Activated naive CD4-positive, alpha-beta T cell treated with anti-CD3 and anti-CD28 coated beads, Interleukin-2, amount 50 U/mL, for 72 hours (primary cell): ENCODE data around the gene CUEDC1. TPM values are rescaled to one million over a fixed set of nuclear protein-coding genes. Genes with fewer than 3 reads are reported as not detected.

Experiments
- ATAC-seq, 2 donors: fragments of 150-1000 bp; cut with Tn5 transposase; 2 replicates each; pipeline ENCODE4 v1.10.0; 2021; ENCODE audit warnings: mild to moderate bottlenecking in 2 of 2, moderate library complexity in 2 of 2
- DNase-seq, 2 donors: peaks; one replicate each; pipeline ENCODE4 v3.0.0; 2021 to 2022; ENCODE audit warnings: low spot score in 2 of 2
- H3K27ac Mint-ChIP-seq, 2 donors: one replicate each; pipeline ENCODE4 v1.8.0; 2022; ENCODE audit warnings: mild to moderate bottlenecking in 2 of 2, mixed read lengths in 2 of 2
- H3K36me3 Mint-ChIP-seq, 2 donors: one replicate each; pipeline ENCODE4 v1.8.0; 2022; ENCODE audit warnings: mixed read lengths in 2 of 2
- H3K9me3 Mint-ChIP-seq, 2 donors: one replicate each; pipeline ENCODE4 v1.8.0; 2022; ENCODE audit warnings: mixed read lengths in 2 of 2
- total RNA-seq, 2 donors: library from RNA; stranded (reverse); gene quantifications; one replicate each; pipeline ENCODE4 v1.2.3, GENCODE V29; 2022

The CUEDC1 gene
- total RNA-seq, 2 donors from 2014 or later = 0.84 TPM; not detected in 1

DNA sequence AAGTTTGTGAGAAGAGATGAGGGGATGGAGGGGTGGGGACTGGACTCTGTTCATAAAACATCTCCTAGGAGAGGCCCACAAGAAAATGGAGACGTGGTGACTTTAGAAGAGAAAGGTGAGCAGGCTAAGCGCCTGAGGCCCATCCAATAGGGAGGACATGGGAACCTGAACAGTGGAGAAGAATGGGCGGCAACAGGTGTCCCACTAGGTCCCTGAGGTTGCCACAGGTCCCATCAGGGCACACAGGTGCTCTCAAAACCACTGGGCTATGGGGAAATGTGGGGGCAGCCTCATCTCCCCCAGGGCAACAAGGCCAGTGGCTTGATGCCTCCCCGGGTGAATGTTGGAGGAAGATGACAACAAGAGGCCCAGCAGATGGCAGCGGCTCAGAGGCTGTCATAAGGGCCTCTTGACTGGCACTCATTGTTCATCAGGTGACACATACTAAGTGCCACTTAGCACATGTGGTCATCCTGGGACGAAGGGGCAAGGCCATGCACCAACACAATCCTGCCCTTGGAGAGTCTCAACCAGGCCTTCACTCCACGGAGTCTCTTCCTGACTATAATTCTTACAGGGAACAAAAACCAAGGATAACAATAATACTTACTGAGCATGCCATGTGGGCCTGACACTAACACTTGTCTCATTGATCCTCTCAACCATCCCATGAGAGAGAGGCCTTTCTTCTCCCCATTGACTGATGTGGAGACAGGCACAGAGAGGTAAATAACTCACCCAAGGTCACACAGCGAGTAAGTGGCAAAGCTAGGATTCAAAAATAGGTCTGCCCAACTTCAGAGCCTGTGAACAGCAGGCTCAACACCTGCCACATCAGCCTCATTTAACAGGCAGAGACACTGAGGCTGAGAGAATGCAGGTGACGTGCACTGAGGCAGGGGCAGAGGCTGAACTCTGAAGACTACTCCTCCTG is 38.0 kb downstream of the CUEDC1 start:
- H3K27ac Mint-ChIP-seq = peak overlapping the region in 1 of 2 donors; percentile 9
- no peaks in the 10 kb centered on the region for H3K36me3 Mint-ChIP-seq
- DNase-seq (no peak), ATAC-seq (peak; percentile 52 to 67)
- H3K9me3 Mint-ChIP-seq = no peaks in the 10 kb centered on the region

DNA sequence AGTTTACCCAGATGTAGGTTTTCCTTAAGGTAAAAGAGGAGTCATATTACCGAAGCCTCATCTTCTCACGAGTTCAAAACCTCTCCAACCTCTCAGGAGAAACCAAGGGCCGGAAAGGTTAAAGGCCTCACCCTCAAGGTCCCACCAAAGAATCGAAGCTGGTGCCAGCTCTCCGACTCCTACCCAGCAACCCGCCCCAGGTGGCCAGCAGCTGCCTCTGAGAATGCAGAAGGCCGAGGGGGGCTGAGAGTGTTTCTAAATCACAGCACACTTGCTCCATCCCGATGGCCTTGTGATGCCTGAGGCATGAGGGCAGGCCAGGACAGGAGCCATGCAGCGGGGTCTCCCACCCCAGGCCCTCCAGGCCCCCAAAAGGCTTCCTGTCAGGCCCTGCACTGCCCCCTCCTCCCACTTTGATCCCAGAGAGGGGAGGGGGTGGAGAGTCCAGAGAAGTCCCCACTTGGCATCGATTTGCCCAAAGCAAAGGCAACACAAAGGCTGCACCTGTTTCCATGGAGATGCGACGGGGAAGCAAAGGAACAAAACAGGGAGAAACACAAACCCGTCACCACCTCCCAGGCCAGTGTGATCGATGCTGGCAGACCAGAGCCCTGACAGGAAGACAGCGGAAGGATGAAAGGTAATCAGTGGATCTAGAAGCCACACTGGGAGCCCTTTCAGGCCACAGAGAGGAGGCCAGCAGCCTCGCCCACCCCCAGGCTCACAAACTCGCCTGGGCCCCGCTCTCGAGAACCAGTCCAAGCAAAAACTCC is 39.0 kb downstream of the CUEDC1 start:
- peak overlapping the region; percentile 9 to 11 for H3K27ac Mint-ChIP-seq
- DNase-seq (no peak), ATAC-seq (no peak)
- H3K9me3 Mint-ChIP-seq = no peaks in the 10 kb centered on the region
- H3K36me3 Mint-ChIP-seq = no peaks in the 10 kb centered on the region

DNA sequence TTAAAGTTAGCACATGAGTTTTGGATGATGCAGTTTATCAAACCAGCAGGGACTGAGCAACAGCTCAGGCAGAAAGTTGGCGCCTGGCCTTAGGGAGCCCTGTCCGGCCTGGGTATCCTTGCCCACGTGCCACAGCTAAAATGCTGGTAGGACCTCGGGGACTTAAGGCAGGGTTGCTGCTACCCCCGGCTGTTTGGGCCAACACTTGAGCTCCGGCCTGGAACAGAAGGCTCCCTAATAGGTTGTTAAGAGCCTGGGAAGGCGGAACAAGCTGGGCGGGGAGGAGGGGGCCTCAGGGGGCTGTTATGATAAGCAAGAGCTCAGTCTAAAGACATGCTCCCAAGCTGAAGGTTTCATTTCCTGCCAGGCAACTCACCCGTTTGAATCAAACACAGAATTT is 39.7 kb downstream of the CUEDC1 start:
- ATAC-seq (no peak), DNase-seq (no peak)
- H3K9me3 Mint-ChIP-seq = no peaks in the 10 kb centered on the region
- no peak overlapping the region for H3K27ac Mint-ChIP-seq
- no peaks in the 10 kb centered on the region for H3K36me3 Mint-ChIP-seq

DNA sequence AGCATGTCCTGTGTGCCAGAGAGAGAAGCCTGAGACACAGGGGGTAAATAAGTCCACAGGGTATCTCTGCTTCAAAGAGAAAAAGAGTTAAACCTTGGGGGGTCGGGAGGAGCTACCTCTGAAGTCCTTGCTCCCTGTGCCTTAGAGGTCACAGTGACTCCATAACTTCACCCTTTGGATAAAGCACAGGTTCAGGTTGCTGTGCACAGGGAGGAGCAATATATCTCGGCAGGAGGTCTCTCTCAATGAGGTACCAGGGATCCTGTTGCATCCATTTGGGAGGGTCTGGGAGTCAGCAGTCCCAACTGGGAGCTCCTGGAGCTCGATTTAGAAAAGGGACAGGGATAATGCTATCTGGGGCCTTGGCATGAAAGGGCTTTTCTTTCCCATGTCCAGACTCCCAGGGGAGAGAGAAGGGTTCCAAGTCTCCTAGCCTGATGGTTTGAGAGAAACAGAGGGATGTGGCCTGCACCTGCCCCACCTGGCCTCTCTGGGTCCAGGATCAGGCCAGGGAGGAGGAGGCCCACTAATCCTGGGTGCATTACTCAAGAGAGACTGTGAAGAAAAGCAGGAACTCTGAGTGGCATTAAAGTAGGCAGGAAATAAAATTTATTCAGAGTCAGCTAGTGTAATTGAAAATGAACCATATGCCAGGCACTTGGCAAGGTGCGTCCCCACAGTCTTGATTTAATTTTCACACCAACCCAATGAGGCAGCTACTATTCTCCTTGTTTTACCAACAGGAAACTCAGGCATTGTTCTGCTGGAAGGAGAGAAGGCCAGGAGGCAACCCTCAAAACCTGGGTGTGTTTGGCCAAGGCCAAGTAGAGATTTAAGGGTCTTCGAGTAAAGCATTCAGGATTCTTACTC is 40.7 kb downstream of the CUEDC1 start:
- H3K36me3 Mint-ChIP-seq = no peaks in the 10 kb centered on the region
- no peaks in the 10 kb centered on the region for H3K9me3 Mint-ChIP-seq
- peak overlapping the region in 1 of 2 donors; percentile 46 for H3K27ac Mint-ChIP-seq
- ATAC-seq (no peak), DNase-seq (no peak)

DNA sequence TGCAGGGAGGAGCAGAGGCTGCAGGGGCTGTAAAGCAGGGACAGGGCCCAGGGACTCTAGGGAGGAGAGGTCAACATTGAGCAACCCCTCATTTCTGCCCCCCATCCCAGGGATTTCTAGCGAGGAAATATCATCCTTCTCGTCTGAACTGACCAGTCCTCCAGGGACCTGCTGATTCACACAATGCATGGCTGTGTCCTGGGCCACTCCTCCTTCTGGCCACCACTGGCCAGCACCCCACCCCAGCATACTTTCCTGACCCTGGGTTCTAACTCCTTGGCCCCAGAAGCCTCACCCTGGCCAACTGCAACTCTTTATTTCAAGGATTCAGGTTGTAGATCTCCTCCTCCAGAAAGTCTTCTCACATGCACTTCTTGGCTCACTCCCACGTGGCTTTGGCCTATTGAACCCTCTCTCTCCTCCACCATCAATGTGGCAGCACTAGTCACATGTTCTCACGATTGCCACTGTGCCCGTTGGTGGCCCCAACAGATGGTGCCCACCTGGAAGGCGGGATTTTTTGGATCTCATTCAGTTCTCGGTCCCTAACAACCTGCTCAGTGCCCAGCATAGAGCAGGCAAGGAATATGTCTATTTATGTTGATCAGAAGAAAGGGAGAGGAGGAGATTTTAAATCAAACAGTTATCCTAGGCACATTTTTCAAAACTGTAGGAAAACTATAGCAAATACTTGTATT is 41.5 kb downstream of the CUEDC1 start:
- no peaks in the 10 kb centered on the region for H3K36me3 Mint-ChIP-seq
- H3K9me3 Mint-ChIP-seq = no peaks in the 10 kb centered on the region
- ATAC-seq = no peak
- H3K27ac Mint-ChIP-seq = no peak overlapping the region
- no peak for DNase-seq

DNA sequence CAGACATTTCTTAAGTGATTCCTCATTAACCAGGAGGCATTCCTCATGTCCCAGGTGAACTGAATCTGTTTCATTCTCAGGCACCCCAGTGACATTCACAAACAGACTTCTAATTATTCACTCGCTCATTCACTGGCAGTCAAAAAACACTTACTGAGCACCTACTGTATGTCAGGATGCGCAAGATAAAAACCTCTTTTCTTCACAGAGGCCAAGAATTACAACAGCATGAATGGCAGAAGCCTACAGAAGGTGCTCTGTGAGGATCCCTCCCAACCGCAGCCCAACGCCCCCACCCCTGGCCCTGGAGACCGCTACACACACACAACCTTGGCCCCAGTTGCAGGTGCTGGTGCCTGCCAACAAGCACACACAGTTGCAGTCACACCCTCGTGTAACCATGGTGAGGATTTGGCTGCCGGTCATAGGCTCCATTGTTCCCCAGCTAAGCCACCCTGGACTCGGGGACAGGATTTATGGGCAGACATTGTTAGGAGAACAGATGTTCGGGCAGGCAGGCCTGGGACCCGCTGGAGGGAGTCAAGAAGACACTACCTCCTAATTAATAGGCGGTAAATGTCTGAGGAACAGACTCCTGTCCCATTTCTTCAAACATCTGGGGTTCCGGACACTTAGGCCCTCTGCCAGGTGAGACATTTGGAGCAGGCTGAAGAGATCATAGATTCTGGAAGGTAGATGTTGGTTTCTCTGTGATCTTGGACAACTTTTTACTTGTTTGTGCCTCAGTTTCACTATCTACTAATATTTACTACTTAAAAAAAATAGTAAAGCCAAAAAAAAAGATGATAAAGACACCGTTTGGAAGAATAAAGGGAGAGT is 43.2 kb downstream of the CUEDC1 start:
- H3K36me3 Mint-ChIP-seq = no peaks in the 10 kb centered on the region
- ATAC-seq = no peak
- H3K27ac Mint-ChIP-seq = peak overlapping the region in 1 of 2 donors; percentile 36
- H3K9me3 Mint-ChIP-seq = no peaks in the 10 kb centered on the region
- no peak for DNase-seq

DNA sequence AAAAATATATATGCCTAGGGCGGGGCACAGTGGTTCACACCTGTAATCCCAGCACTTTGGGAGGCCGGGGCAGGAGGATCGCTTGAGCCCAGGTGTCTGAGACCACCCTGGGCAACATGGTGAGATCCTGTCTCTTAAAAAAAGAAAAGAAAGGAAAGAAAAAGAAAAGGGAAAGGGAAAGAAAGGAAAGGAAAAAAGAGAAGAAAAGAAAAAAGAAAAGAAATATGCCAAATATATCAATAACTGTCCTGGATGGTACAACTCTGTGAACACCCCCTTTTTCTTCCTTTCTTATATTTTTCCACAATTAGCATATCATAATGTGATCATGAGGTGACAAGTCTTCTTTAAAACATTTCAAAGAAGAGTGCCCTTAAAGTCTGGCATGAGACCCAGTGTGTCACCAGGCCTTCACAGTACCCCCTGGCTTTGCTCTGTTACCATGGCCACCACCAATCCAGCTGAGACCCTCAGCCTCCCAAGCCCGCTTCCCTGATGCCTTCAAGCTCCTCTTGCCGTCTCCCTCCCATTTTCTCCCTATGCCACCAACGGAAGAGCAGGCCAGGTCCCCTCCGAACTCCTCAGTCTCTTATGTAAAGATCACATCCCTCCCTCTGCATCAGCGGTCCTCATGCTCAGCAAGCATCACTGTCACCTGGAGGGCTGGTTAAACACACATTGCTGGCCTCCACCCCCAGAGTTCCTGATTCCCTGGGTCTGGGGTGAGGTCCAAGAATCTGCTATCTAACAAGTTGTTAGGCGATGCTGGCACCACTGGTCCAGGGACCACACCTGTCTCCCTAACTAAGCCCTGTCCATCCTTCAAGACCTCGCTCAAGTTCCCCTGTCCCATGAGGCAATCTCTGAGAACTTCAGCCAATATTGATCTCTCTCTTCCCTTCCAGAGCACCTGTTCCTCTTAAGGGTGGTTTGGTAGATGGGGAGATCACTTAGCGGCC is 44.5 kb downstream of the CUEDC1 start:
- no peak for DNase-seq
- Mint-ChIP-seq H3K36me3 (no peaks in the 10 kb centered on the region), H3K9me3 (no peaks in the 10 kb centered on the region), H3K27ac (no peak overlapping the region)
- no peak for ATAC-seq

DNA sequence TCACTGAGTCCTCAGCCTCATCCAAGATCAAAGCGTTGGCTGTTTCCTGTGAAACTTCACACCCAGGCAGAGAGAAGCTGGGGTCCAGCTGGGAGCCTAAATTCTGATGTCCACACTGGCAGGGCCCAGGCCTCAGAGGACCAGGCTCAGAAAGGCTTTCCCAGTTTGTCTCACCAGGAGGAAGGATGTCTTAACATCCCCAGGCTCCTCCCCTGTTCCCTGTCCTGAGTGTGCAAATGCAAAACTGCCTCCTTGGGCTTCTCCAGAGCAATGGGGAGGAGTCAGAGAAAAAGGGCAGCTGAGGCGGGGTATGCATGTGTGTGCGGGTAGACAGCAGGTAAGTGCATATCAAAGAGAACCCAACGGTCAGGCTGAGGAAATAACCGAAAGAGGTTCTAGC is 45.7 kb downstream of the CUEDC1 start:
- DNase-seq (no peak), ATAC-seq (no peak)
- no peak overlapping the region for H3K27ac Mint-ChIP-seq
- no peaks in the 10 kb centered on the region for H3K9me3 Mint-ChIP-seq
- no peaks in the 10 kb centered on the region for H3K36me3 Mint-ChIP-seq

DNA sequence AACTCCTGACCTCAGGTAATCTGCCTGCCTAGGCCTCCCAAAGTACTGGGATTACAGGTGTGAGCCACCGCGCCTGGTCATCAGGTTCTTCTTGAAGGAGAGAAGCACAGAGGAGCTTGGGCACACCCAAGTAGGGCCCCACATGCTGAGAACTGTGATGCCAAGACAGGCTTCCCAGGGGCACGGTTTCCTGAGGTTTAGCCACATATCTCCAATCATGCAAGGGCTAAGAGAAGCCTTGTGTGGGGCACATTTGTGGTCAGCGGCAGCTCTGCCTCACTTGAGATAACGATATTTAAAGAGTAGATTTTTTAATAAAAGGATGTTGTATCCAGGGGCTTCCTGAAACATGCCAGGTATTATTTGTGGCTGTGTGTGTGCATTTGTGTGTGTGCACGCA is 46.9 kb downstream of the CUEDC1 start:
- ATAC-seq (no peak), DNase-seq (no peak)
- H3K36me3 Mint-ChIP-seq = no peaks in the 10 kb centered on the region
- no peaks in the 10 kb centered on the region for H3K9me3 Mint-ChIP-seq
- no peak overlapping the region for H3K27ac Mint-ChIP-seq

DNA sequence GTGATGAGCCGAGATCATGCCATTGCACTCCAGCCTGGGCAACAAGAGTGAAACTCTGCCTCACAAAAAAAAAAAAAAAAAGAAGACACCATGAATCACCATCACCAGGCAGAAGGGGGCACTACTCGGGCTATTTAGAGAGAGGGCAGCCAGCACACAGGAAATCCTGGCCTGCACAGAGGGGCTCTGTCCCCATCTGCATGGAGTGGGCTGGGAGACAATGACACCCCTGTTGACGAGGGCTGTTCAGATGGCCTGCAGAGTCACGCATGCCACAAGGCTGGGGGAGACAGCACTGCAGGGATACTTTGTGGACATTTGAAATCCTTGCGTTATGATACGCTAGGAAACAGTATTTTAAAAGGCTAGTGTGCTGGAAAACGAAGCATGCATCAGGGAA is 48.3 kb downstream of the CUEDC1 start:
- no peak for ATAC-seq

DNA sequence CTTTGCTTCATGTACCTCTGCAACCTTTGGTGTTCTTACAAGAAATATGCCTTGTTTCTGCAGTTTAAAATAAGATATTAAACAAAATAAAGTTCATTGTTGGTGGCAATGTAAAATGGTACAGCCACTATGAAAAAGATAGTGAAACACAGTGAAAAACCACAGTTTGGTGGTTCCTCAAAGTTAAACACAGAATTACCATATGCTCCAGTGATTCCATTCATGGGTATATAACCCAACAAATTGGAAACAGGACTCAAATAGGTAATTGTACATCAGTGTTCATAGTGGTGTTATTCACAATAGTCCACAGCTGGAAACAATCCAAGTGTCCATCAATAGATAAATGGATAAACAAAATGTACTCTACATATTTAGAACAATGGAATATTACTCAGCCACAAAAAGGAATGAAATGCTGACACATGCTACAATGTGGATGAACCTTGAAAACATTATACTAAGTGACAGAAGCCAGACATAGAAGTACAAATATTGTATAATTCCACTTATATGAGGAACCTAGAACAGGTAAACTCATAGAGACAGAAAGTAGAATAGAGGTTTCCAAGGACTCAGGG is 49.2 kb downstream of the CUEDC1 start:
- no peak overlapping the region for H3K27ac Mint-ChIP-seq
- H3K9me3 Mint-ChIP-seq = no peaks in the 10 kb centered on the region
- no peak for ATAC-seq
- no peaks in the 10 kb centered on the region for H3K36me3 Mint-ChIP-seq
- no peak for DNase-seq

More for the DNA sequence above, 48.3 kb downstream of the CUEDC1 start:
- DNase-seq = no peak
- H3K36me3 Mint-ChIP-seq = no peaks in the 10 kb centered on the region
- no peak overlapping the region for H3K27ac Mint-ChIP-seq
- H3K9me3 Mint-ChIP-seq = no peaks in the 10 kb centered on the region

DNA sequence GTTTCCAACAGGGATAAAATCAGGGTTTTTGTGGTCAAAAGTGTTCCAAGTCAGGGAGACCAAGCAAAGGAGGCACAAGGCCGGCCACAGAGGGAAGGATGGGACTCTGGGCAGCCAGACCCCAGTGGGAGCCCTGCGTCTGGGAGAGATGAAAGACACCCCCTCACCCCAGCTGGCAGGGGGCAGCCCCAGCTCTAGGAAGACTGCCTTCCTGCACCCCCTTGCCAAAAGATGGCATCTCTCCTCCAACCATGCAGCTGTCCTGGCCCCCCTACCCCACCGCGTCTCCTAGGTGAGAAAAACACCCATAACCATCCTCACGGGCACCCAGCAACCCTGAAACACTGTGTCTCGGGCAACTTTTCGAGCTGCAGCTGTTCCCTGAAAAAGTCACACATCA is 51.3 kb downstream of the CUEDC1 start:
- Mint-ChIP-seq H3K36me3 (no peaks in the 10 kb centered on the region), H3K27ac (no peak overlapping the region), H3K9me3 (no peaks in the 10 kb centered on the region)
- DNase-seq (no peak), ATAC-seq (no peak)

DNA sequence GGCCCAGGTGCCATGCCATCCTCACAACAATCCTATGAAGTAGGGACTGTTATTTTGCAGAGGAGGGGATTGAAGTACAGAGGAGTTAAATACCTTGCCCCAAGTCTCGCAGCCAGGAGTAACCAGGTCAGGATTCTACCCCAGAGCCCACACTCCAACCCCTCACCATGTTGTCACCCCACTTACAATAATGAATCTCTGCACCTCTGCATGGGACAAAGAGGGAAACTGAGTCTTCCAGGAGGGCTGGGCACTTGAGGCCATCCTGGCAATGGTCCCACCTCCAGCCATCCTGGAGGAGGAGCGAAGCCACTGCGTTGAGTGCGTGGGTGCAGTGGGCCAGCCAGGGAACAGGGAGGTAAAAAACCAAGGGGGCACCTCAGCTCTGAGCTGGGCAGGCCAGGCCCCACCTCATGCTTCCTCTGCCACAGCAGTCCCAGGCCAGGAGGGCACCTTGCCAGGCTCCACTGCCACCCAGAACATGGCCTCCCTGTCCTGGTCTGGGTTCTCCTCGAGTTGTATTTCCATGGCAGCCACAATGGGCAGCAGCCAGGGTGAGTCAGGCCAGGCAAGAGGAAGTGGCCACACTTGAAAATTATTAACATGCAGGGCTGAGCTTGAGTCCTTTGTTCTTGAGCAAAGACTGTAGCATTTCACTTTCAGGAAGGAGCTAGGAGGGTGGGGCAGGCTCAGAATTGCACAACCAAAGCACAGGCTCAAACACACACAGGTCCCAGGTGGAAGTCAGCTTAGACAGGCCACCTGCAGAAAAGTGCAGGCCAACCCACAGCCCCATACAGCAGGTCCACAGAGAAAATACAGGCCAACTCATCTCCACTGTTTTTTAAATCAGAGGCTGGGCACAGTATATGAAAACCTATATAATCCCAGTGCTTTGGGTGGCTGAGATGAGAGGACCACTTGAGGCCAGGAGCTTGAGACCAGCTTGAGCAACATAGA is 52.1 kb downstream of the CUEDC1 start:
- no peak for DNase-seq
- peak; percentile 3 to 77 for ATAC-seq
- Mint-ChIP-seq H3K27ac (peak overlapping the region in 1 of 2 donors; percentile 22), H3K36me3 (no peaks in the 10 kb centered on the region), H3K9me3 (no peaks in the 10 kb centered on the region)
